ENCODE results near the gene TMEM178B. TPM values are rescaled to one million over a fixed set of nuclear protein-coding genes. Genes with fewer than 3 reads are reported as not detected.
A peak's percentile ranks its signal among the peaks of the same experiment; 100 is the strongest.

Gene TMEM178B
- total and polyA plus RNA-seq, 9 donors = 0.40 to 1.1 (median 0.58) TPM

- no peak overlapping the region for H3K4me3 ChIP-seq (ENCODE audit: low read length)
- no peaks in the 10 kb centered on the region for H3K36me3 ChIP-seq (ENCODE audit: control insufficient read depth, insufficient read depth, low read length)
- no peaks in the 10 kb centered on the region for H3K4me1 ChIP-seq (ENCODE audit: control insufficient read depth, insufficient read depth, low read length)
- H3K9me3 ChIP-seq (replicated peaks; ENCODE audit: control insufficient read depth, low read depth, low read length) = no peaks in the 10 kb centered on the region
- no peaks in the 10 kb centered on the region for H3K27me3 ChIP-seq (ENCODE audit: control insufficient read depth, insufficient read depth, low read length)
- H3K27ac ChIP-seq (ENCODE audit: low read length) = no peak overlapping the region
- DNase-seq = no peak
- WGBS (ENCODE audit: insufficient coverage) = no CpG with 5 or more reads among the region's 3 CpGs
Observed at GRCh38 chr7:141356161-141356560, 282.3 kb downstream of the TMEM178B start.

- no peak for DNase-seq
- Histone ChIP-seq H3K4me1 (ENCODE audit: control insufficient read depth, insufficient read depth, low read length) (peaks cover 2% of the 10 kb centered on the region), H3K27me3 (ENCODE audit: control insufficient read depth, insufficient read depth, low read length) (no peaks in the 10 kb centered on the region), H3K36me3 (ENCODE audit: control insufficient read depth, insufficient read depth, low read length) (no peaks in the 10 kb centered on the region), H3K4me3 (ENCODE audit: low read length) (no peak overlapping the region), H3K9me3 (replicated peaks; ENCODE audit: control insufficient read depth, low read depth, low read length) (no peaks in the 10 kb centered on the region), H3K27ac (ENCODE audit: low read length) (no peak overlapping the region)
- WGBS (ENCODE audit: insufficient coverage) = no CpG with 5 or more reads among the region's 1 CpG
Observed at GRCh38 chr7:141358386-141358785, 284.5 kb downstream of the TMEM178B start.

GRCh38 chr7:141359262-141359661 lies 285.4 kb downstream of the TMEM178B start:
- WGBS (ENCODE audit: insufficient coverage) = no CpG with 5 or more reads among the region's 3 CpGs
- Histone ChIP-seq H3K36me3 (ENCODE audit: control insufficient read depth, insufficient read depth, low read length) (no peaks in the 10 kb centered on the region), H3K27me3 (ENCODE audit: control insufficient read depth, insufficient read depth, low read length) (no peaks in the 10 kb centered on the region), H3K4me3 (ENCODE audit: low read length) (no peak overlapping the region), H3K9me3 (replicated peaks; ENCODE audit: control insufficient read depth, low read depth, low read length) (no peaks in the 10 kb centered on the region), H3K27ac (ENCODE audit: low read length) (no peak overlapping the region), H3K4me1 (ENCODE audit: control insufficient read depth, insufficient read depth, low read length) (peaks cover 2% of the 10 kb centered on the region)
- DNase-seq = no peak

GRCh38 chr7:141359740-141360415 lies 286.0 kb downstream of the TMEM178B start:
- Histone ChIP-seq H3K4me1 (ENCODE audit: control insufficient read depth, insufficient read depth, low read length) (peaks cover 2% of the 10 kb centered on the region), H3K4me3 (ENCODE audit: low read length) (no peak overlapping the region), H3K9me3 (replicated peaks; ENCODE audit: control insufficient read depth, low read depth, low read length) (no peaks in the 10 kb centered on the region), H3K27me3 (ENCODE audit: control insufficient read depth, insufficient read depth, low read length) (no peaks in the 10 kb centered on the region), H3K36me3 (ENCODE audit: control insufficient read depth, insufficient read depth, low read length) (no peaks in the 10 kb centered on the region), H3K27ac (ENCODE audit: low read length) (no peak overlapping the region)
- WGBS (ENCODE audit: insufficient coverage) = no CpG with 5 or more reads among the region's 5 CpGs
- no peak for DNase-seq

- Histone ChIP-seq H3K27me3 (ENCODE audit: control insufficient read depth, insufficient read depth, low read length) (no peaks in the 10 kb centered on the region), H3K9me3 (replicated peaks; ENCODE audit: control insufficient read depth, low read depth, low read length) (no peaks in the 10 kb centered on the region), H3K27ac (ENCODE audit: low read length) (no peak overlapping the region), H3K36me3 (ENCODE audit: control insufficient read depth, insufficient read depth, low read length) (no peaks in the 10 kb centered on the region), H3K4me1 (ENCODE audit: control insufficient read depth, insufficient read depth, low read length) (peaks cover 2% of the 10 kb centered on the region), H3K4me3 (ENCODE audit: low read length) (no peak overlapping the region)
- 94% methylated on average over 2 of the region's 3 CpGs for WGBS (ENCODE audit: insufficient coverage)
- no peak for DNase-seq
Observed at GRCh38 chr7:141360416-141360760, 286.5 kb downstream of the TMEM178B start.

GRCh38 chr7:141360803-141361202 lies 286.9 kb downstream of the TMEM178B start:
- H3K9me3 ChIP-seq (replicated peaks; ENCODE audit: control insufficient read depth, low read depth, low read length) = no peaks in the 10 kb centered on the region
- WGBS (ENCODE audit: insufficient coverage) = no CpG with 5 or more reads among the region's 1 CpG
- H3K36me3 ChIP-seq (ENCODE audit: control insufficient read depth, insufficient read depth, low read length) = no peaks in the 10 kb centered on the region
- H3K4me3 ChIP-seq (ENCODE audit: low read length) = no peak overlapping the region
- H3K27ac ChIP-seq (ENCODE audit: low read length) = no peak overlapping the region
- peaks cover 2% of the 10 kb centered on the region for H3K4me1 ChIP-seq (ENCODE audit: control insufficient read depth, insufficient read depth, low read length)
- no peaks in the 10 kb centered on the region for H3K27me3 ChIP-seq (ENCODE audit: control insufficient read depth, insufficient read depth, low read length)
- DNase-seq = no peak

- Histone ChIP-seq H3K36me3 (ENCODE audit: control insufficient read depth, insufficient read depth, low read length) (no peaks in the 10 kb centered on the region), H3K9me3 (replicated peaks; ENCODE audit: control insufficient read depth, low read depth, low read length) (no peaks in the 10 kb centered on the region), H3K4me1 (ENCODE audit: control insufficient read depth, insufficient read depth, low read length) (peaks cover 7% of the 10 kb centered on the region), H3K4me3 (ENCODE audit: low read length) (no peak overlapping the region), H3K27ac (ENCODE audit: low read length) (no peak overlapping the region), H3K27me3 (ENCODE audit: control insufficient read depth, insufficient read depth, low read length) (no peaks in the 10 kb centered on the region)
- no CpG with 5 or more reads among the region's 2 CpGs for WGBS (ENCODE audit: insufficient coverage)
- DNase-seq = no peak
Observed at GRCh38 chr7:141361479-141361878, 287.6 kb downstream of the TMEM178B start.

GRCh38 chr7:141361960-141362359 lies 288.1 kb downstream of the TMEM178B start:
- Histone ChIP-seq H3K36me3 (ENCODE audit: control insufficient read depth, insufficient read depth, low read length) (no peaks in the 10 kb centered on the region), H3K4me3 (ENCODE audit: low read length) (no peak overlapping the region), H3K27ac (ENCODE audit: low read length) (no peak overlapping the region), H3K9me3 (replicated peaks; ENCODE audit: control insufficient read depth, low read depth, low read length) (no peaks in the 10 kb centered on the region), H3K4me1 (ENCODE audit: control insufficient read depth, insufficient read depth, low read length) (peaks cover 9% of the 10 kb centered on the region), H3K27me3 (ENCODE audit: control insufficient read depth, insufficient read depth, low read length) (no peaks in the 10 kb centered on the region)
- WGBS (ENCODE audit: insufficient coverage) = 80% methylated on average over 1 of the region's 4 CpGs
- DNase-seq = no peak

GRCh38 chr7:141362580-141363435 lies 288.9 kb downstream of the TMEM178B start:
- no peaks in the 10 kb centered on the region for H3K27me3 ChIP-seq (ENCODE audit: control insufficient read depth, insufficient read depth, low read length)
- no peak overlapping the region for H3K4me3 ChIP-seq (ENCODE audit: low read length)
- H3K9me3 ChIP-seq (replicated peaks; ENCODE audit: control insufficient read depth, low read depth, low read length) = no peaks in the 10 kb centered on the region
- H3K36me3 ChIP-seq (ENCODE audit: control insufficient read depth, insufficient read depth, low read length) = no peaks in the 10 kb centered on the region
- 34% methylated on average over 6 of the region's 13 CpGs for WGBS (ENCODE audit: insufficient coverage)
- H3K27ac ChIP-seq (ENCODE audit: low read length) = no peak overlapping the region
- peaks cover 9% of the 10 kb centered on the region for H3K4me1 ChIP-seq (ENCODE audit: control insufficient read depth, insufficient read depth, low read length)
- DNase-seq = peak; percentile 23

GRCh38 chr7:141363748-141364147 lies 289.9 kb downstream of the TMEM178B start:
- Histone ChIP-seq H3K4me1 (ENCODE audit: control insufficient read depth, insufficient read depth, low read length) (peaks cover 9% of the 10 kb centered on the region), H3K9me3 (replicated peaks; ENCODE audit: control insufficient read depth, low read depth, low read length) (no peaks in the 10 kb centered on the region), H3K36me3 (ENCODE audit: control insufficient read depth, insufficient read depth, low read length) (no peaks in the 10 kb centered on the region), H3K4me3 (ENCODE audit: low read length) (no peak overlapping the region), H3K27ac (ENCODE audit: low read length) (no peak overlapping the region), H3K27me3 (ENCODE audit: control insufficient read depth, insufficient read depth, low read length) (no peaks in the 10 kb centered on the region)
- WGBS (ENCODE audit: insufficient coverage) = no CpG with 5 or more reads among the region's 2 CpGs
- no peak for DNase-seq
